GM06990 (cell line): ENCODE data around the gene U2AF1L4.

ENCODE experiments used
- DNase-seq: peaks from one replicate; pipeline ENCODE4 v3.0.0-alpha.2; 2011; ENCODE audit not compliant: insufficient read length; ENCODE audit errors: extremely low read depth
- H3K27me3 ChIP-seq: replicated peaks from 2 replicates; pipeline ENCODE4 v1.6.0; 2011; ENCODE audit warnings: low read length; ENCODE audit not compliant: control insufficient read depth, insufficient read depth
- H3K36me3 ChIP-seq: 2 replicates; pipeline ENCODE4 v1.5.1; 2011; ENCODE audit warnings: low read length; ENCODE audit not compliant: control insufficient read depth, insufficient read depth
- H3K4me3 ChIP-seq: replicated peaks from 2 replicates; pipeline ENCODE4 v1.5.1; 2011; ENCODE audit warnings: low read depth, mild to moderate bottlenecking, control low read depth, low read length
- TF ChIP-seq, protein P1 (sequence below): IDR thresholded peaks from 2 replicates; pipeline ENCODE4 v1.5.1; 2011; ENCODE audit warnings: low read length, control low read depth, mild to moderate bottlenecking, inconsistent platforms; ENCODE audit not compliant: insufficient read depth, poor library complexity, severe bottlenecking

U2AF1L4 gene

DNA sequence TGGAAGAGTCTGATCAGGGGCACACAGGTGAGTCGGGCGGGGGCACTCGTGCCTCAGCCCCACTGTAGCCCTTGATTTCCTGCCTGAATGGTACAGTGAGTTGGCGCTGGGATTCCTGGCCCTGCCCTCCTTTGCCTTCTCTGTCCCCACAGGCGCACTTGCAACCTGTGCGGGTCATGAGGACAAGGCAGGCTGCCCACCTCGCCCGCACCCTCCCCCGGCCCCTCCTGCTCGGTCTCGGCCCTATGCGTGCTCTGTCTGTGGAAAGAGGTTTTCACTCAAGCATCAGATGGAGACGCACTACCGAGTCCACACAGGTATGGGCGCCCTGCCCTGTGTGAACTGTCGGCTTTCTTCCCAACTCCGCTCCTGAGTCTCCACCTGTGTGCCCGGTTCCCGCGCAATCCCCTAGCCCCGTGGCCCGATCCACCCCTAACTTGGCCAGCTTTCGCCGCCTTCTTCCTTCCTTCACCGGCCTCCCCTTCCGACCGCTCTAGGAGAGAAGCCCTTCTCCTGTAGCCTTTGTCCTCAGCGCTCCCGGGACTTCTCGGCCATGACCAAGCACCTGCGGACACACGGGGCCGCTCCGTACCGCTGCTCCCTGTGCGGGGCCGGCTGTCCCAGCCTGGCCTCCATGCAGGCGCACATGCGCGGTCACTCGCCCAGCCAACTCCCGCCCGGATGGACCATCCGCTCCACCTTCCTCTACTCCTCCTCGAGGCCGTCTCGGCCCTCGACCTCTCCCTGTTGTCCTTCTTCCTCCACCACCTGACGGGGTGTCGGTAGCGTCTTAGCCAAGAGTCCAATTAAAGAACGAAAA lies 29.0 kb downstream of the U2AF1L4 start:
- Histone ChIP-seq H3K36me3 (peaks cover 12% of the 10 kb centered on the region), H3K27me3 (no peaks in the 10 kb centered on the region), H3K4me3 (peak overlapping the region; percentile 85)
- DNase-seq, result no peak
- TF ChIP-seq, protein P1, sequence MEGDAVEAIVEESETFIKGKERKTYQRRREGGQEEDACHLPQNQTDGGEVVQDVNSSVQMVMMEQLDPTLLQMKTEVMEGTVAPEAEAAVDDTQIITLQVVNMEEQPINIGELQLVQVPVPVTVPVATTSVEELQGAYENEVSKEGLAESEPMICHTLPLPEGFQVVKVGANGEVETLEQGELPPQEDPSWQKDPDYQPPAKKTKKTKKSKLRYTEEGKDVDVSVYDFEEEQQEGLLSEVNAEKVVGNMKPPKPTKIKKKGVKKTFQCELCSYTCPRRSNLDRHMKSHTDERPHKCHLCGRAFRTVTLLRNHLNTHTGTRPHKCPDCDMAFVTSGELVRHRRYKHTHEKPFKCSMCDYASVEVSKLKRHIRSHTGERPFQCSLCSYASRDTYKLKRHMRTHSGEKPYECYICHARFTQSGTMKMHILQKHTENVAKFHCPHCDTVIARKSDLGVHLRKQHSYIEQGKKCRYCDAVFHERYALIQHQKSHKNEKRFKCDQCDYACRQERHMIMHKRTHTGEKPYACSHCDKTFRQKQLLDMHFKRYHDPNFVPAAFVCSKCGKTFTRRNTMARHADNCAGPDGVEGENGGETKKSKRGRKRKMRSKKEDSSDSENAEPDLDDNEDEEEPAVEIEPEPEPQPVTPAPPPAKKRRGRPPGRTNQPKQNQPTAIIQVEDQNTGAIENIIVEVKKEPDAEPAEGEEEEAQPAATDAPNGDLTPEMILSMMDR, result no peak

DNA sequence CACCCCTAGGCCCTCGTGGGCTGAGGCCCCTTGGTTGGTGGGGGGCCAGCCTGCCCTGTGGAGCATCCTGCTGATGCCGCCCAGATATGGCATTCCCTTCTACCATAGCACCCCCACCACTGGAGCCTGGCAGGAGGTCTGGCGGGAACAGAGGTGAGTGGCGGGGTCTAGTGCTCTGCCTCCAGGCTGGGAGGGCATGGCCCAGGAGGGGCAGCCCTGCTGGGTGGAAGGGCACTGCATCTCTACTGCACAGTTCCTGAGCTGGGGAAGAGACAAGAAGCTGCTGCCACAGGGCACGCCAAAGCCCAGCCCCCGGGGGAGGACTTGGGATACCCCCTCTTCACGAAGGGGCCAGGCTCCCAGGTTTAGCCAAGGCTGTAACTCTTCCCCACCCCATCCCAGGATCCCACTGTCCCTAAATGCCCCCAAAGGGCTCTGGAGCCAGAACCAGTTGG lies 29.8 kb downstream of the U2AF1L4 start:
- Histone ChIP-seq H3K4me3 (peak overlapping the region; percentile 85), H3K27me3 (no peaks in the 10 kb centered on the region), H3K36me3 (peaks cover 8% of the 10 kb centered on the region)
- no peak for DNase-seq
- TF ChIP-seq, protein P1, result no peak

DNA sequence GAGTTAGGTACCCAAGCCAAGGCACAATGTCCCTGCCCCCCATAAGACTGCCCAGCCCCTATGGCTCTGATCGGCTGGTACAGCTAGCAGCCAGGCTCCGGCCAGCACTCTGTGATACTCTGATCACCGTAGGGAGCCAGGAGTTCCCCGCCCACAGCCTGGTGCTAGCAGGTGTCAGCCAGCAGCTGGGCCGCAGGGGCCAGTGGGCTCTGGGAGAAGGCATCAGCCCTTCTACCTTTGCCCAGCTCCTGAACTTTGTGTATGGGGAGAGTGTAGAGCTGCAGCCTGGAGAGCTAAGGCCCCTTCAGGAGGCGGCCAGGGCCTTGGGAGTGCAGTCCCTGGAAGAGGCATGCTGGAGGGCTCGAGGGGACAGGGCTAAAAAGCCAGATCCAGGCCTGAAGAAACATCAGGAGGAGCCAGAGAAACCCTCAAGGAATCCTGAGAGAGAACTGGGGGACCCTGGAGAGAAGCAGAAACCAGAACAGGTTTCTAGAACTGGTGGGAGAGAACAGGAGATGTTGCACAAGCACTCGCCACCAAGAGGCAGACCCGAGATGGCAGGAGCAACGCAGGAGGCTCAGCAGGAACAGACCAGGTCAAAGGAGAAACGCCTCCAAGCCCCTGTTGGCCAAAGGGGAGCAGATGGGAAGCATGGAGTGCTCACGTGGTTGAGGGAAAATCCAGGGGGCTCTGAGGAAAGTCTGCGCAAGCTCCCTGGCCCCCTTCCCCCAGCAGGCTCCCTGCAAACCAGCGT lies 30.4 kb downstream of the U2AF1L4 start:
- Histone ChIP-seq H3K27me3 (no peaks in the 10 kb centered on the region), H3K36me3 (peaks cover 7% of the 10 kb centered on the region), H3K4me3 (peak overlapping the region; percentile 85)
- TF ChIP-seq, protein P1, result peak; percentile 43
- no peak for DNase-seq

DNA sequence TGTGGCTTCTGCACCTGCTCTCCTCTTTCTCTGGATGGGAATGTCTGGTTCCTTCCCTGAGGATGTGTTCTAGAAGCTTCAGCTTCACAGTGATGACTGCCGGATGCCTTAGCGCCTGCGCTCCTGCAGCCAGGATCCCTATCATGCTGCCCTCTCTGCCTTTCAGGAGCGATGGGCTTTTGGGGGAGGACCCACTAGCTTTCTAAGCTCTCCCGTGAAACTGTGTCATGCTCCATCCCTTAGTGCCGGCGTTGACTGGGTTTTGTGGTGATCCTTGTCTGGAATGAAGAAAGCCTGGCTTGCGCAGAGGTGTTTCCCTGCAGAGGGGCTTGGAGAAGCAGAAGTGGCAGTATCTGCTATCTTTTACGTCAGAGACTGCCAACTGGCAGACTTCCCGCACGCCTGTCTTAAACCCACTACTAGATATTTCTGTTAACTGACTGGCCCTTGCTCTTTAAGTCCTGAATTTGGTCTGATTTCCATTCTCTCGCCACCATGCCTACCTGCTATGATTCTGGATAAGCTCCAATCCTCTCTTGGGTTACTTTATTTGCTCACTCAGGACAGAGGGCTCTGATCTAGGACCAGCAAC lies 31.2 kb downstream of the U2AF1L4 start:
- no peak for DNase-seq
- Histone ChIP-seq H3K27me3 (no peaks in the 10 kb centered on the region), H3K36me3 (peaks cover 7% of the 10 kb centered on the region), H3K4me3 (peak overlapping the region; percentile 85)
- TF ChIP-seq, protein P1, result no peak

DNA sequence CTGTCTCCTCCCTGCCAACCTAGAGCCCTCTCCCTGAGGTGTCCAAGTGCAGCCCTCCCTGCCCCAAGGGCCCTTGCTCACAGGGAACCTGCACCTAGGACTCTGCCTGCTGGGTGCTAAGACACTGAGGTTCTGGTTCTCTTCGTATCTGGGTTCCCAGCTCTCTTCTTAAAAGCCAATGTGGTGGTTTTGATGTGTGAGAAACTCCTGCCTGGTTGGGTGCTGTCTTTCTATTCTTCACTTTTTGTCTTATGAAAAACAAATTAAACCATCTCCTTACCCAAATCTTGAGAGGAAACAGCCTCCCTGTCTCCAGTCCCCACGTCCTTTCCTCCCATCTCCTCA lies 31.7 kb downstream of the U2AF1L4 start:
- H3K4me3 ChIP-seq, result peak overlapping the region; percentile 85
- H3K27me3 ChIP-seq, result no peaks in the 10 kb centered on the region
- peaks cover 7% of the 10 kb centered on the region for H3K36me3 ChIP-seq
- TF ChIP-seq, protein P1, result no peak
- DNase-seq, result no peak
